OCI-LY7 (cell line): ENCODE results near the gene DISP2. TPM values are rescaled to one million over a fixed set of nuclear protein-coding genes. Genes with fewer than 3 reads are reported as not detected.
A peak's percentile ranks its signal among the peaks of the same experiment; 100 is the strongest.

ENCODE experiments used
- BruUV-seq: library from RNA; stranded (reverse); fragments of 400-500 nt; replicated peaks from 2 replicates; lab custom pipeline; 2021; lab: Mats Ljungman, UMichigan
- CTCF ChIA-PET: fragments of 300-600 bp; sonication (Branson Sonifier 250); formaldehyde crosslinking; loops from one replicate; lab custom pipeline; 2022; ENCODE audit warnings: antibody characterized with exemption; ENCODE audit not compliant: unreplicated experiment; lab: Charles Lee
- POLR2A ChIA-PET: fragments of 300-600 bp; sonication (Branson Sonifier 250); formaldehyde crosslinking; loops from one replicate; lab custom pipeline; 2022; ENCODE audit warnings: antibody characterized with exemption; lab: Charles Lee
- DNase-seq: peaks from one replicate; pipeline ENCODE4 v3.0.0-alpha.2; 2015; ENCODE audit warnings: low spot score
- H2AFZ ChIP-seq: fragments of 200-600 bp; sonication (generic), shearing (Covaris generic); 2 replicates; pipeline ENCODE4 v1.6.1; 2014; ENCODE audit warnings: mild to moderate bottlenecking, antibody characterized with exemption, low read length, moderate library complexity
- H3K27ac ChIP-seq: fragments of 200-600 bp; sonication (generic); 2 replicates; pipeline ENCODE4 v1.5.1; 2014; ENCODE audit warnings: mixed run types, low read depth, mild to moderate bottlenecking, moderate library complexity, low read length, inconsistent platforms; ENCODE audit not compliant: poor library complexity, severe bottlenecking
- H3K36me3 ChIP-seq: fragments of 200-600 bp; sonication (generic); 2 replicates; pipeline ENCODE4 v1.6.1; 2014; ENCODE audit warnings: mild to moderate bottlenecking, antibody characterized with exemption, low read length, moderate library complexity, mixed read lengths; ENCODE audit not compliant: insufficient read depth
- H3K4me1 ChIP-seq: fragments of 200-600 bp; sonication (generic); 2 replicates; pipeline ENCODE4 v1.5.1; 2014; ENCODE audit warnings: mild to moderate bottlenecking, low read length; ENCODE audit not compliant: insufficient read depth, poor library complexity, severe bottlenecking
- H3K4me2 ChIP-seq: fragments of 200-600 bp; sonication (generic); 2 replicates; pipeline ENCODE4 v1.6.1; 2014; ENCODE audit warnings: mild to moderate bottlenecking, low read length
- H3K4me3 ChIP-seq: fragments of 200-600 bp; sonication (generic); 2 replicates; pipeline ENCODE4 v1.5.1; 2014; ENCODE audit warnings: mild to moderate bottlenecking, low read depth, low read length; ENCODE audit not compliant: poor library complexity, severe bottlenecking
- H3K79me2 ChIP-seq: fragments of 200-600 bp; sonication (generic); 2 replicates; pipeline ENCODE4 v1.6.1; 2016; ENCODE audit warnings: low read depth, mild to moderate bottlenecking, low read length, moderate library complexity, mixed read lengths; ENCODE audit not compliant: insufficient read depth
- H3K9me2 ChIP-seq: fragments of 200-600 bp; sonication (generic); 2 replicates; pipeline ENCODE4 v1.6.1; 2016; ENCODE audit warnings: mild to moderate bottlenecking, low read length, mixed read lengths; ENCODE audit not compliant: insufficient read depth
- H3K9me3 ChIP-seq: fragments of 200-600 bp; sonication (generic); 2 replicates; pipeline ENCODE4 v1.6.1; 2014; ENCODE audit warnings: mild to moderate bottlenecking, mixed run types, low read length, mixed read lengths
- H4K20me1 ChIP-seq: fragments of 200-600 bp; sonication (generic); 2 replicates; pipeline ENCODE4 v1.6.1; 2014; ENCODE audit warnings: mild to moderate bottlenecking, antibody characterized with exemption, low read length, moderate library complexity, mixed read lengths; ENCODE audit not compliant: insufficient read depth
- CTCF ChIP-seq: fragments of 200-600 bp; sonication (generic); conservative IDR thresholded peaks from 2 replicates; pipeline ENCODE4 v1.5.1; 2014; ENCODE audit warnings: mild to moderate bottlenecking, antibody characterized with exemption, low read length, moderate library complexity, mixed read lengths
- EZH2phosphoT487 ChIP-seq: fragments of 200-600 bp; sonication (generic); IDR thresholded peaks from 2 replicates; pipeline ENCODE4 v1.6.1; 2018; ENCODE audit warnings: low read depth, borderline replicate concordance, mild to moderate bottlenecking, mixed run types, antibody characterized with exemption, low read length, moderate library complexity, mixed read lengths
- intact Hi-C: fragments of 100-400 bp; cut with micrococcal nuclease; formaldehyde crosslinking; loops from one replicate; pipeline ENCODE4 v1.10.0; 2022; ENCODE audit not compliant: unreplicated experiment
- total RNA-seq, 2 experiments: library from RNA; depleted of rRNA in 1 of 2; stranded (reverse); fragments of >200 nt in 1 of 2; shearing (Covaris generic) in 1 of 2; gene quantifications; 2 replicates each; pipeline ENCODE4 v1.2.3, GENCODE V29; 2014 to 2022

Gene DISP2
- total RNA-seq, 2 experiments from 2014 or later = 0.03 to 0.25 TPM

GRCh38 chr15:40407330-40407990 is 49.4 kb downstream of the DISP2 start:
- no peaks in the 10 kb centered on the region for H3K79me2 ChIP-seq
- ChIA-PET POLR2A (interaction anchor here (0.7 to 1.3 kb wide), 3 partner anchors 8 to 25 kb away, joined by 3 to 5 read pairs (median 4); partner anchors contain the start of gene KNSTRN), CTCF (interaction anchor here (0.6 kb wide), 1 partner anchor 49 kb away, joined by 3 read pairs; the partner anchor contains the start of gene DISP2)
- H3K4me2 ChIP-seq = peak overlapping the region; percentile 39; the same call in 1 of the 2 replicates
- TF ChIP-seq EZH2phosphoT487 = no peak
- TF ChIP-seq CTCF = no peak
- H2AFZ ChIP-seq = no peak overlapping the region
- no peak overlapping the region for H3K4me3 ChIP-seq
- no peaks in the 10 kb centered on the region for H4K20me1 ChIP-seq
- H3K36me3 ChIP-seq = peaks cover 13% of the 10 kb centered on the region; the same call in 1 of the 2 replicates
- H3K9me2 ChIP-seq = no peaks in the 10 kb centered on the region
- no TSS peak for BruUV-seq
- DNase-seq = peak; percentile 44
- no peaks in the 10 kb centered on the region for H3K9me3 ChIP-seq
- intact Hi-C loops = no loop called here
- H3K27ac ChIP-seq = no peak overlapping the region
- peaks cover 27% of the 10 kb centered on the region for H3K4me1 ChIP-seq

- Histone ChIP-seq H4K20me1 (no peaks in the 10 kb centered on the region), H3K9me3 (no peaks in the 10 kb centered on the region), H2AFZ (no peak overlapping the region), H3K4me2 (no peak overlapping the region), H3K79me2 (no peaks in the 10 kb centered on the region), H3K4me1 (peaks cover 27% of the 10 kb centered on the region), H3K36me3 (peaks cover 19% of the 10 kb centered on the region; the same call in 1 of the 2 replicates), H3K4me3 (no peak overlapping the region), H3K9me2 (no peaks in the 10 kb centered on the region), H3K27ac (no peak overlapping the region)
- intact Hi-C loops = no loop called here
- no peak for TF ChIP-seq CTCF
- TF ChIP-seq EZH2phosphoT487 = no peak
- no peak for DNase-seq
- BruUV-seq = no TSS peak
- ChIA-PET CTCF (no interaction called here), POLR2A (interaction anchor here (0.6 kb wide), 1 partner anchor 11 kb away, joined by 4 read pairs; no protein-coding TSS in a partner anchor)
These were observed 51.3 kb downstream of the DISP2 start for GRCh38 chr15:40409366-40409765.

GRCh38 chr15:40410476-40410875 is 52.5 kb downstream of the DISP2 start:
- H3K9me2 ChIP-seq = no peaks in the 10 kb centered on the region
- H3K79me2 ChIP-seq = no peaks in the 10 kb centered on the region
- CTCF ChIA-PET = no interaction called here
- intact Hi-C loops = no loop called here
- no peak overlapping the region for H3K27ac ChIP-seq
- H3K36me3 ChIP-seq = peaks cover 25% of the 10 kb centered on the region; the same call in 1 of the 2 replicates
- no peaks in the 10 kb centered on the region for H3K9me3 ChIP-seq
- no peak overlapping the region for H2AFZ ChIP-seq
- H3K4me1 ChIP-seq = peaks cover 19% of the 10 kb centered on the region
- BruUV-seq = no TSS peak
- no peak overlapping the region for H3K4me2 ChIP-seq
- no peak for DNase-seq
- H3K4me3 ChIP-seq = no peak overlapping the region
- no peaks in the 10 kb centered on the region for H4K20me1 ChIP-seq
- TF ChIP-seq EZH2phosphoT487 = no peak
- TF ChIP-seq CTCF = no peak
- POLR2A ChIA-PET = interaction anchor here (0.9 kb wide), 1 partner anchor 24 kb away, joined by 3 read pairs; no protein-coding TSS in a partner anchor
